Glutamatergic neuron (in vitro differentiated cells): ENCODE measurements around the gene NDUFB2. TPM values are rescaled to one million over a fixed set of nuclear protein-coding genes. Genes with fewer than 3 reads are reported as not detected.

Experiments used
- DNase-seq: peaks from one replicate; pipeline ENCODE4 v3.0.0; 2022
- H3K27ac Mint-ChIP-seq: one replicate; pipeline ENCODE4 v1.8.0; 2020; ENCODE audit warnings: mild to moderate bottlenecking, mixed read lengths, inconsistent platforms; ENCODE audit not compliant: unreplicated experiment
- H3K27me3 Mint-ChIP-seq: one replicate; pipeline ENCODE4 v1.8.0; 2020; ENCODE audit warnings: mild to moderate bottlenecking, moderate library complexity, mixed read lengths, inconsistent platforms; ENCODE audit not compliant: unreplicated experiment
- H3K36me3 Mint-ChIP-seq: one replicate; pipeline ENCODE4 v1.8.0; 2020; ENCODE audit warnings: mild to moderate bottlenecking, mixed read lengths, inconsistent platforms; ENCODE audit not compliant: unreplicated experiment
- H3K4me1 Mint-ChIP-seq: one replicate; pipeline ENCODE4 v1.8.0; 2020; ENCODE audit warnings: mild to moderate bottlenecking, low read depth, mixed read lengths, inconsistent platforms; ENCODE audit not compliant: unreplicated experiment
- H3K4me3 Mint-ChIP-seq: one replicate; pipeline ENCODE4 v1.8.0; 2020; ENCODE audit warnings: mild to moderate bottlenecking, mixed read lengths, inconsistent platforms; ENCODE audit not compliant: unreplicated experiment
- H3K9me3 Mint-ChIP-seq: one replicate; pipeline ENCODE4 v1.8.0; 2020; ENCODE audit warnings: mild to moderate bottlenecking, moderate library complexity, mixed read lengths, inconsistent platforms; ENCODE audit not compliant: unreplicated experiment
- total RNA-seq: library from RNA; stranded (reverse); fragmentation: NEBNext Ultra II Directional; extraction: Animal tissue kit (Norgen Biotek cat#: 25700); gene quantifications from one replicate; pipeline ENCODE4 v1.2.1, GENCODE V29; 2021; ENCODE audit not compliant: unreplicated experiment
- TF ChIP-seq, protein P1 (sequence below): fragments of 200-600 bp; sonication (generic); IDR thresholded peaks from one replicate; pipeline ENCODE4 v1.5.0; 2021; ENCODE audit not compliant: partially characterized antibody, unreplicated experiment

Gene NDUFB2
- total RNA-seq, 1 donor from 2014 or later = 127 TPM

DNA sequence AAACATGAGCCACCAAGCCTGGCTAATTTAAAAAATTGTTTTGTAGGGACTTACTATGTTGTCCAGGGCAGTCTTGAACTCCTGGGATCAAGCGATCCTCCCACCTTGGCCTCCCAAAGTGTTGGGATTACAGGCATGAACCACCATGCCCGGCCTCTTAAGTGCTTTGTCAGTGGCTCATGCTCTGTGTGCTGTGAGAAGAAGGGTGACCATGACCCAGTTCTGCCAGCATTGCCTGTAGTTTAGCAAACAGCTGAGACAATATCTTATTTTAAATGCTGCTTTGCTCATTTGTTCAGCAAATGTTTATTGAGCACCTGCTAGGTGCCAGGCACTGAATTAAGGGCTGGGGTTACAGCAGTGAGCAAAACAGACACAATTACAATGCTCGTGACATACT is 14.7 kb upstream of the NDUFB2 start:
- no peak for DNase-seq
- no peaks in the 10 kb centered on the region for H3K4me1 Mint-ChIP-seq
- no peak overlapping the region for H3K27ac Mint-ChIP-seq
- no peaks in the 10 kb centered on the region for H3K9me3 Mint-ChIP-seq
- no peaks in the 10 kb centered on the region for H3K27me3 Mint-ChIP-seq
- H3K4me3 Mint-ChIP-seq = no peak overlapping the region
- H3K36me3 Mint-ChIP-seq = no peaks in the 10 kb centered on the region
- TF ChIP-seq, protein P1, sequence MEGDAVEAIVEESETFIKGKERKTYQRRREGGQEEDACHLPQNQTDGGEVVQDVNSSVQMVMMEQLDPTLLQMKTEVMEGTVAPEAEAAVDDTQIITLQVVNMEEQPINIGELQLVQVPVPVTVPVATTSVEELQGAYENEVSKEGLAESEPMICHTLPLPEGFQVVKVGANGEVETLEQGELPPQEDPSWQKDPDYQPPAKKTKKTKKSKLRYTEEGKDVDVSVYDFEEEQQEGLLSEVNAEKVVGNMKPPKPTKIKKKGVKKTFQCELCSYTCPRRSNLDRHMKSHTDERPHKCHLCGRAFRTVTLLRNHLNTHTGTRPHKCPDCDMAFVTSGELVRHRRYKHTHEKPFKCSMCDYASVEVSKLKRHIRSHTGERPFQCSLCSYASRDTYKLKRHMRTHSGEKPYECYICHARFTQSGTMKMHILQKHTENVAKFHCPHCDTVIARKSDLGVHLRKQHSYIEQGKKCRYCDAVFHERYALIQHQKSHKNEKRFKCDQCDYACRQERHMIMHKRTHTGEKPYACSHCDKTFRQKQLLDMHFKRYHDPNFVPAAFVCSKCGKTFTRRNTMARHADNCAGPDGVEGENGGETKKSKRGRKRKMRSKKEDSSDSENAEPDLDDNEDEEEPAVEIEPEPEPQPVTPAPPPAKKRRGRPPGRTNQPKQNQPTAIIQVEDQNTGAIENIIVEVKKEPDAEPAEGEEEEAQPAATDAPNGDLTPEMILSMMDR = no peak

DNA sequence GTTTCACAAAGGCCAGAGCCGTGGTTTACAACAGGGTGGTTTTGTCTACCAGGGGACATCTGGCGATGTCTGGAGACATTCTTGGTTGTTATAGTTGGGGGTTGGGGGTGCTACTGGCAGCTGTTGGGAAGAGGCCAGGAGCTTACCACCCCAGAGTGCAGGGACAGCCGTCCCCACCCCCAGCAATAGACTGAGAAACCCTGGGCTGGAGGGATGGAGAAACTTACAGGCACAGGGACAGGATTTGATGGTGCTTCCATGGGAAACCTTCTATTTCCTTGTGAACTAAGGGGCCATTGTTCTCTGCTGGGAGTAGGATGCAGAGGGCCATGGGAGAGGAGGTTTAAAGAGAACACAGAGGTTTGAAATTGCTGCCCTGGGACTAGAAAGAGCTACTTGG is 12.9 kb upstream of the NDUFB2 start:
- Mint-ChIP-seq H3K27ac (no peak overlapping the region), H3K4me3 (no peak overlapping the region), H3K36me3 (no peaks in the 10 kb centered on the region), H3K27me3 (no peaks in the 10 kb centered on the region), H3K4me1 (no peaks in the 10 kb centered on the region), H3K9me3 (no peaks in the 10 kb centered on the region)
- no peak for DNase-seq
- TF ChIP-seq, protein P1 = no peak

DNA sequence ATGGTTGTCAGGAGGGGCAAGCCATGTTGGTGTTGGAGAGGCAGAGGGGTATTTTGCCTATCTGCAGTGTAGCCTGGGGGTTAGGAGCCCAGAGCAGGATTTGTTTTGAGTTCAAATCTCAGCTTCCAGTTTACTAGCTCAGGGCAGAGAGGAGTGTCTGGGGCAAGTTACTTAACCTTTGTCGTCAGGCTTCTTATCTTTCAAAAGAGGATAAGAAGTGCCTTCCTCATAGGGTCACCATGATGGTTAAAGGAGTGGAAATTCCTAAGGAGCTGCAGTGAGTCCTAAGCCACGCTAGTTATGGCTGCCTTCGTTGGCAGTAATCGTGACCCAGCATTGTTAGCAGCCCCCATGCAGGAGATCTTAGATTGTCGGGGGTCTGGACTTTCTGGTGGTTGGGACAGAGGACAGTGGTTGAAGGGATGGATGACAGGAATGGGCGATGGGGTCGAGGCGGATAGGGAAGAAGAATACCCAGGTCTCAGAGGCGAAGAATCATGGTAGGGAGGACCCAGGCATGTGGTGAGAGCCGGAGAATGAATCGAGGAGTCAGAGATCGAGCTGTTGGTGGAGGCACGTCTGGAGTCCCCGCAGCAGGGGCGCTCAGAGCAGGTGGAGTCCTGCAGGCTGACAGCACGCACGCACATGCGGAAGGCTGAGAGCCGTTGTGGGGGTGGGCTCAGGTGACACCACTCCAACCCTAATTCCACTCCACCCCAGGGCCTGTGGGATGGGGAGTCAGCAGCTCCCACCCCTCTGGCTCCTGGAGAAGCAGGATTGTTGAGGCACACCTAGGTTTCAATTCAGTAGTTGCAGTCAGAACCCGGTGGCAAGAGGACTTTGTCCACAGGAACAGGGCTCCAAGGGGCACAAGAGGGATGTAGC is 12.2 kb upstream of the NDUFB2 start:
- TF ChIP-seq, protein P1 = no peak
- Mint-ChIP-seq H3K9me3 (no peaks in the 10 kb centered on the region), H3K27me3 (no peaks in the 10 kb centered on the region), H3K4me3 (no peak overlapping the region), H3K36me3 (no peaks in the 10 kb centered on the region), H3K27ac (no peak overlapping the region), H3K4me1 (no peaks in the 10 kb centered on the region)
- no peak for DNase-seq

DNA sequence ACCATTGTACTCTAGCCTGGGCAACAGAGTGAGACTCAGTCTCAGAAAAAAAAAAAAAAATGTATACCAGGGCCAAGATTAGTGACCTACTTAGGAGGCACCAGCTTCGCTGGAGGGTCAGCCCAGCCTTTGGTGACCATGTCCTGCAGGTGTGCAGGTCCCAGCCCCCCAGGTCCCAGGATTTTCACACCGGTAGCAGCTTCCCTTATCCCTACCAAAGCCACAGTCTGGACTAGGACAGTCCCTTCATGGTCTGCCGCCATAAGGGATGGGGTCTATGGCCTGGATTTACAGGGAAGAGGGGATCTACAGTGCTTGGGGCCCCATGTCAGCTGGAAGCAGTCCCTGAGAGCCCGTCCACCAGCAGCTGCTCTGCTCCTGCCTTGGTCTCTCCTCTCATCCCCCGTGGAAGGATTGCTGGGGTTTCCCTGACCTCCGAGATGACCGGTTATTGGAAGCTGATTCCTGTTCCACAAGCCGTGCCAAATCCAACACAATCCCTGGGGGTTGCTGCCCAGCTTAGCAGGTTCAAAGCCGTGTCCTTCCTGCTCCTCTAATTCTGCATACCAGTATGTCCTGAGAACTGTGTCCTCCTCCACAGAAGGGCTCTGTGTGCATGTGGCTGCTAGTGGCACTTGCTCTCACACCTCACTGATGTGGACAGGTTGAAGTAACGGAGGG is 11.0 kb upstream of the NDUFB2 start:
- Mint-ChIP-seq H3K4me3 (no peak overlapping the region), H3K27ac (no peak overlapping the region)

More for the DNA sequence above, 11.0 kb upstream of the NDUFB2 start:
- Mint-ChIP-seq H3K4me1 (no peaks in the 10 kb centered on the region), H3K27me3 (no peaks in the 10 kb centered on the region), H3K9me3 (no peaks in the 10 kb centered on the region), H3K36me3 (no peaks in the 10 kb centered on the region)
- TF ChIP-seq, protein P1 = no peak
- no peak for DNase-seq
